Stimulated activated CD8-positive, alpha-beta memory T cell treated with anti-CD3 and anti-CD28 coated beads, Interleukin-15, amount 100 ng/mL, for 4 hours (primary cell): ENCODE measurements around the gene CLPTM1L.
A peak's percentile ranks its signal among the peaks of the same experiment; 100 is the strongest.

Source experiments
- DNase-seq, 2 donors: peaks; one replicate each; pipeline ENCODE4 v3.0.0-alpha.2; 2020; ENCODE audit warnings: low read depth in 2 of 2

The CLPTM1L gene

DNA sequence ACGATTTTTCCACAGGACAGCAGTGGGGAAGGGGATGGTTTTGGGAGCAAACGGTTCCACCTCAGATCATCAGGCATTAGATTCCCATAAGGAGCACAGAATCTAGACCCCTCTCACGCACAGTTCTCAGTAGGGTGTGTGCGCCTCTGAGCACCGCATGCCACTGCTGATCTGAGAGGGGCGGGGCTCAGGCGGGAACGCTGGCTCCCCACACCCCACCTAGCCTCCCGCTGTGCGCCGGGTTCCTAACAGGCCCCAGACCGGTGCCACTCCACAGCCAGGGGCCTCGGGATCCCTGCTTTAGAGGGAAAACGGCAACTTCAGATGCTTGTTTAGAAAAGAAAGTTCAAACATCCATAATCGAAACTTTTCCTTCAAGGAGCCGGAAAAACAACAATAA lies 70.4 kb downstream of the CLPTM1L start:
- no peak for DNase-seq

DNA sequence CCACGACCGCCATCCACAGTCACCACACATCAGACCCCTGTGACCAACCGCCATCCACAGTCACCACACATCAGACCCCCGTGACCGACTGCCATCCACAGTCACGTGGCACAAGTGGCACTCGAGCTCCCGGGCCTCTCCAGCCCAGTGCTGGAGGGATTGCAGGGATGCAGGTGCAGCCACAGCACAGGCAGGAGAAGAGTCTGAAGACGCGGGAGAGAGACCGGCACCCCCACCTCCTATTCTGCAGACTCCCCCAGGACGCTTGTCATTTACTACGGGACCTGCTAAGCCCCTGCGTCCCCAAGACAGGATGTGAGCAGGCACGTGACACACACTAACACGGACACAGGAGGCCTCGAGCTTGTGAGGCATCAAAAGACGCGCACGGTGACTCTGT lies 71.2 kb downstream of the CLPTM1L start:
- DNase-seq: no peak

DNA sequence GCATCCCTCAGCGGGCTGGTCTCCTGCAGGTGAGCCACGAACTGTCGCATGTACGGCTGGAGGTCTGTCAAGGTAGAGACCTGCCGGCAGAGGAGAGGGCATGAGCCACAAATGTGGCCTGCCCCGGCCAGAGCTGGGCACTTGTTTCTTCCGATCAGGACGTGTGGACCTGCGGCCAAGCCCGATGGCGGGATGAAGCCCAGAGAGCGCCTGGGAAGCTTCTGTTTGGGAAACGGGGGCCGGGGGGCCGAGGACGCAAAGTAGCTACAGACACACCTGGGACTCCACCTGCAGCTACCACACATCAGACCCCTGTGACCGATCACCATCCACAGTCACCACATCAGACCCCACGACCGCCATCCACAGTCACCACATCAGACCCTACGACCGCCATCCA lies 72.7 kb downstream of the CLPTM1L start:
- DNase-seq: no peak

DNA sequence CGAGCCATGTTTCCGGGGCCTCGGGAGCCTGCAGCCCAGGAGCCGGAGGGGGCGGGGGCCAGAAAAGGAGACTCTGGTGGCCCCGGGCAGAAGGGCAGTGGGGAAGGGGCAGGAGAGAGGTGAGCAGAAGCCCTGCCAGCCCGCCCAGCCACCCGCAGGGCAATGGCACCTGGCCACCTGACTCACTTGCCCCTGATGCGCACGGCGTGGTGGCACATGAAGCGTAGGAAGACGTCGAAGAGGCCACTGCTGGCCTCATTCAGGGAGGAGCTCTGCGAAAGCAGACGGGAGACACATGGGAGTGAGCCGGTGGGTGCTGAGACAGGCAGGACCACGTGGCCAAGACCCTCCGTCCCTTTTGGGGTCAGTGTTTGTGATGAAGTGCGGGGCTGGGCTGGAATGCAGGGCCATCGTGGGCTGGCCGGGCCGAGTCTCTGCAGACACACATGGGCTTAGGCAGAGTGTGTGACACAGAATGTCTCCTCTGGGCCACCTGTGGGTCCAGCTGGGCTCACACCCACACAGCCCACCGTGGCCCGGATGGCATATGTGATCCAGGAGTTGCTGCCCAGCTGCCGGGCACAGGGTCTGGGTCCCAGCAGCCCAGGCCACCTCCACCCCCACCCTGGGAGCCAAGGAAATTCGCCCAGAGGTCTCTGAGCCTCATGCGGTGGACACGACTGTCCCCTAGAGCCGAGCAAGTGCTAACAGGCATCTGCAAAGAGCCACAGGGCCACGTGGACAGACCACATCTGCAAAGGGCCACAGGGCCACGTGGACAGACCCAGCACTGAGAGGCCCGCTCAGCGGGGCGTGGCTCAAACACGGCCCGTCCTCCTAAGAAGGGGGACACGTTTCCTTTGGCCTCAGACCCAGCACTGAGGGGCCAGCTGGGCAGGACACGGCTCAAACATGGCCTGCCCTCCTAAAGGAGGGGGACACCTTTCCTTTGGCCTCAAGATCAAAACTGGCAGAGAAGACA lies 73.7 kb downstream of the CLPTM1L start:
- no peak for DNase-seq

DNA sequence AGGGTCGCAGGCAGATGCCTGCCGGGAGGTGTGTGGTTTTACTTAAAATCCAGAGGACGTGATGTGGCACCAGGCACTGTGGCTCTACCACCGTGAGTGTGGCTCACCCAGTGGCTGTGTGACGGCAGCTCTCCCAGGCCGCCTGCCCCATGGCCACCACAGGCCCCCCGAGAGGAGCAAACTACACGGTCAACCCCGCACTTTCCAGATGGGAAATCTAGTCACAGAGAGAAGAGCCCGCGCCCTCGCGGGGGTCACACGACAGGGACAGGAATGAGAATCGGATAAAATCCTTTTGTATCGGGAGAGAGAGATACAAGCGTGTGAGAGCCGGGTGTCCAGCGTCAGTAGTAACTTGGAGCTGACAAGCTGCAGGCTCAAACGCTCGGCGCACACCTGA lies 74.5 kb downstream of the CLPTM1L start:
- no peak for DNase-seq

DNA sequence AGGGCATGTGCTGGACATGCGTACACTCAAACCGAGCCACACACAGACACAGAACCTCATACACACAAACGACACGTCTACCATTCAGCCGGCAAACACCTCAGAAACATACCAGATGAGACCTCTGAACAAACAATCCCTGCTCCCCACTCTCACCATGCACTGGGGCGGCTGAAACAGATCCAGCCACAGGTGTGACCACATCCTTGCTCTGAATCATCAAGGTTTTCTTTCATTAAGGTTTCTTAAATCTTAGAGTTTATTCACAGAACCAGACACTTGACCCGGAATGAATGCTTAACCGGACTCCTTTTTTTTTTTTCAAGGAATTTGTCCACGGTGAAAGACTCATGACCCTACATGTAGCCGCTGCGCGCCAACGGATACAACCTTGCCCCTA lies 76.2 kb downstream of the CLPTM1L start:
- DNase-seq: peak in 1 of 2 donors; percentile 23

DNA sequence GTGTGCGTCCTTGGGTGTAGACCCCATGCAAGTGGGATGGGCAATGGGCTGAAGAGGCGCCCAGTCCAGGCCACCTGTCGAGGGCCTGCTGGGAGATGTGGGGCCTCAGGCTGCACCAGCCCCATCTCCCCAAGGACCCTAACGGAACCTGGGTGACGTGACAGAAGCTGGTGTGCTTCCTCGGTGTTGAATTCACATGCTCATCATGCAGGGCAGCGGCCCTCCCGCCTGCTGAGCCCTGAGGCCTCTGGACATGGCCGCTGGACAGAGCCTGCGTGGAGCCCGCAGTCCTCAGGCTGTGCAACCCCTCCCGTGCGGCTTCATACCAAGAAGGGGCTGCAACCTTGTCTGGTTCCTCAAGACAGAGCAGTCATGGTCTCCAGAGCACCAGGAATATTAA lies 76.8 kb downstream of the CLPTM1L start:
- DNase-seq: no peak
